PC-3 (cell line): Measurements from ENCODE around the gene TDRD7. TPM values are rescaled to one million over a fixed set of nuclear protein-coding genes. Genes with fewer than 3 reads are reported as not detected.

Experiments used
- ATAC-seq: fragments of 200-7000 bp; cut with Tn5 transposase; 2 replicates; pipeline ENCODE4 v1.9.1; 2020; ENCODE audit warnings: mild to moderate bottlenecking, moderate library complexity
- BruUV-seq: library from RNA; stranded (reverse); fragments of 400-500 nt; replicated peaks from 2 replicates; lab custom pipeline; 2021; lab: Mats Ljungman, UMichigan
- CTCF ChIA-PET: fragments of 300-600 bp; sonication (Branson Sonifier 250); formaldehyde crosslinking; loops from one replicate; lab custom pipeline; 2022; ENCODE audit warnings: antibody characterized with exemption; lab: Charles Lee
- POLR2A ChIA-PET: fragments of 300-600 bp; sonication (Branson Sonifier 250); formaldehyde crosslinking; loops from one replicate; lab custom pipeline; 2022; ENCODE audit warnings: antibody characterized with exemption; ENCODE audit not compliant: unreplicated experiment; lab: Charles Lee
- DNase-seq: peaks from one replicate; pipeline ENCODE4 v3.0.0-alpha.2; 2015
- H2AFZ ChIP-seq: fragments of 300-600 bp; sonication (generic); 2 replicates; pipeline ENCODE4 v1.6.0; 2016; ENCODE audit warnings: antibody characterized with exemption, low read length
- H3F3A ChIP-seq: fragments of 300-600 bp; sonication (generic); one replicate; pipeline ENCODE4 v1.6.0; 2017; ENCODE audit warnings: antibody characterized with exemption, low read length, control low read depth, mild to moderate bottlenecking; ENCODE audit not compliant: unreplicated experiment
- H3K27ac ChIP-seq: fragments of 300-600 bp; sonication (generic); 2 replicates; pipeline ENCODE4 v1.5.1; 2016; ENCODE audit warnings: mild to moderate bottlenecking, low read length
- H3K27me3 ChIP-seq: fragments of 300-600 bp; sonication (generic); 2 replicates; pipeline ENCODE4 v1.6.1; 2016; ENCODE audit warnings: low read length, mixed read lengths
- H3K36me3 ChIP-seq: fragments of 300-600 bp; sonication (generic); 2 replicates; pipeline ENCODE4 v1.6.1; 2016; ENCODE audit warnings: low read depth, mixed run types, low read length, mixed read lengths
- H3K4me1 ChIP-seq: fragments of 300-600 bp; sonication (generic); 2 replicates; pipeline ENCODE4 v1.5.1; 2016; ENCODE audit warnings: low read length; ENCODE audit not compliant: insufficient read depth
- H3K4me2 ChIP-seq: fragments of 300-600 bp; sonication (generic); 2 replicates; pipeline ENCODE4 v1.6.0; 2016; ENCODE audit warnings: low read length
- H3K4me3 ChIP-seq: fragments of 300-600 bp; sonication (generic); 2 replicates; pipeline ENCODE4 v1.5.1; 2016; ENCODE audit warnings: mild to moderate bottlenecking, low read length, mixed read lengths
- H3K79me2 ChIP-seq: fragments of 300-600 bp; sonication (generic); 2 replicates; pipeline ENCODE4 v1.6.1; 2017; ENCODE audit warnings: low read length, mixed read lengths
- H3K9ac ChIP-seq: fragments of 300-600 bp; sonication (generic); 2 replicates; pipeline ENCODE4 v1.6.0; 2016; ENCODE audit warnings: mild to moderate bottlenecking, low read length
- H3K9me2 ChIP-seq: fragments of 300-600 bp; sonication (generic); replicated peaks from 2 replicates; pipeline ENCODE4 v1.6.1; 2016; ENCODE audit warnings: mixed run types, low read length, mixed read lengths
- H3K9me3 ChIP-seq: fragments of 300-600 bp; sonication (generic); 2 replicates; pipeline ENCODE4 v1.6.1; 2016; ENCODE audit warnings: low read length, mixed read lengths
- H4K20me1 ChIP-seq: fragments of 300-600 bp; sonication (generic); 2 replicates; pipeline ENCODE4 v1.6.1; 2016; ENCODE audit warnings: low read length, mixed read lengths
- CTCF ChIP-seq: fragments of 300-600 bp; sonication (generic); conservative IDR thresholded peaks from 2 replicates; pipeline ENCODE4 v1.5.1; 2017; ENCODE audit warnings: antibody characterized with exemption, low read depth, mild to moderate bottlenecking, low read length
- EZH2 ChIP-seq: fragments of 300-600 bp; sonication (generic); IDR thresholded peaks from one replicate; pipeline ENCODE4 v1.6.1; 2017; ENCODE audit warnings: antibody characterized with exemption, mild to moderate bottlenecking, low read length; ENCODE audit not compliant: unreplicated experiment
- EZH2phosphoT487 ChIP-seq: fragments of 300-600 bp; sonication (generic); IDR thresholded peaks from 2 replicates; pipeline ENCODE4 v1.6.1; 2018; ENCODE audit warnings: mild to moderate bottlenecking, antibody characterized with exemption, low read length, borderline replicate concordance
- intact Hi-C: fragments of 100-400 bp; cut with micrococcal nuclease; formaldehyde crosslinking; loops from 2 replicates; pipeline ENCODE4 v1.9.0; 2023
- total RNA-seq: library from RNA; depleted of rRNA; stranded (reverse); fragments of >200 nt; gene quantifications from 2 replicates; pipeline ENCODE4 v1.2.3, GENCODE V29; 2014

The TDRD7 gene
- total RNA-seq, 1 experiment from 2014 or later: 4.2 TPM

GRCh38 chr9:97524424-97524823 lies 112.5 kb downstream of the TDRD7 start:
- Histone ChIP-seq H3F3A (no peaks in the 10 kb centered on the region), H3K79me2 (no peaks in the 10 kb centered on the region), H4K20me1 (no peaks in the 10 kb centered on the region), H3K4me3 (no peak overlapping the region), H3K4me1 (peaks cover 14% of the 10 kb centered on the region), H3K27ac (no peak overlapping the region), H3K9ac (no peak overlapping the region), H3K9me3 (no peaks in the 10 kb centered on the region), H3K36me3 (no peaks in the 10 kb centered on the region), H3K27me3 (no peaks in the 10 kb centered on the region), H3K4me2 (no peak overlapping the region), H3K9me2 (no peaks in the 10 kb centered on the region), H2AFZ (no peak overlapping the region)
- intact Hi-C loops: no loop called here
- CTCF ChIA-PET: no interaction called here
- no peak for ATAC-seq
- TF ChIP-seq EZH2: no peak
- DNase-seq: no peak
- no TSS peak for BruUV-seq
- POLR2A ChIA-PET: no interaction called here

DNA sequence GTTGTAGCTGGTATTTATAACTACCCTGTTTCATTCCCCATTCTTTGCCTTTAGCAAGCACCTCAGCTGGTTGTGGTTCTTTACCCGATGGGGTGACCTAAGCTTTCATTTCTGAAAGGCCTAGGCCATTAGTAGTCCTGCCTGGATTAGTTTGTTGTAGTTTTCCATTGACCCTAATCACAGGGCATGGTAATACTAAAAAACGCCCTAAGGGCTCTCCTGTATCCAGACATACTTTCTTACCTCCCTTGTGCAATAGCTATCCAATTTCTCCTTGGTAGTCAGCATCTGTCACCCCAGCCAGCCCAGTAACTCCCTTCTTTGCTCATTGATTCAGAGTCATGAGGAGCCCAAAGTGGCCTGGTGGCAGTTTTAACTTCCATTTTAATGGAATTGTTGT lies 113.6 kb downstream of the TDRD7 start:
- TF ChIP-seq EZH2 (no peak), CTCF (no peak), EZH2phosphoT487 (no peak)
- H3K4me3 ChIP-seq: no peak overlapping the region
- no peak overlapping the region for H2AFZ ChIP-seq
- peak; percentile 68 for DNase-seq
- H3F3A ChIP-seq: no peaks in the 10 kb centered on the region
- ChIA-PET CTCF (interaction anchor here (0.6 kb wide), 1 partner anchor 9 kb away, joined by 5 read pairs; no protein-coding TSS in a partner anchor), POLR2A (no interaction called here)
- H3K79me2 ChIP-seq: no peaks in the 10 kb centered on the region
- H3K9me3 ChIP-seq: no peaks in the 10 kb centered on the region
- H4K20me1 ChIP-seq: no peaks in the 10 kb centered on the region
- no peaks in the 10 kb centered on the region for H3K9me2 ChIP-seq
- no peaks in the 10 kb centered on the region for H3K36me3 ChIP-seq
- H3K27me3 ChIP-seq: no peaks in the 10 kb centered on the region
- ATAC-seq: peak; percentile 29; the same call in 1 of the 2 replicates
- no peak overlapping the region for H3K4me2 ChIP-seq
- peaks cover 19% of the 10 kb centered on the region for H3K4me1 ChIP-seq
- intact Hi-C loops: no loop called here
- H3K27ac ChIP-seq: peak overlapping the region; percentile 45
- no peak overlapping the region for H3K9ac ChIP-seq
- BruUV-seq: no TSS peak

GRCh38 chr9:97526895-97527575 lies 115.1 kb downstream of the TDRD7 start:
- H4K20me1 ChIP-seq: no peaks in the 10 kb centered on the region
- H3K27me3 ChIP-seq: no peaks in the 10 kb centered on the region
- H3F3A ChIP-seq: no peaks in the 10 kb centered on the region
- no peaks in the 10 kb centered on the region for H3K9me3 ChIP-seq
- H3K79me2 ChIP-seq: no peaks in the 10 kb centered on the region
- H3K27ac ChIP-seq: no peak overlapping the region
- H2AFZ ChIP-seq: no peak overlapping the region
- intact Hi-C loops: no loop called here
- H3K4me3 ChIP-seq: no peak overlapping the region
- no peak for DNase-seq
- H3K4me2 ChIP-seq: no peak overlapping the region
- H3K4me1 ChIP-seq: peaks cover 19% of the 10 kb centered on the region
- POLR2A ChIA-PET: no interaction called here
- CTCF ChIA-PET: no interaction called here
- ATAC-seq: no peak
- no peak overlapping the region for H3K9ac ChIP-seq
- no TSS peak for BruUV-seq
- H3K9me2 ChIP-seq: no peaks in the 10 kb centered on the region
- TF ChIP-seq CTCF (no peak), EZH2 (no peak), EZH2phosphoT487 (no peak)
- no peaks in the 10 kb centered on the region for H3K36me3 ChIP-seq
